Hepatocyte (in vitro differentiated cells): Measurements from ENCODE around the gene ALDH4A1.

Experiments
- CTCF ChIP-seq: fragments of 200-600 bp; sonication (generic); IDR thresholded peaks from 2 replicates; pipeline ENCODE4 v1.5.1; 2016; ENCODE audit warnings: antibody characterized with exemption, mild to moderate bottlenecking; ENCODE audit not compliant: poor library complexity
- EZH2 ChIP-seq: fragments of 200-600 bp; sonication (generic); IDR thresholded peaks from 2 replicates; pipeline ENCODE4 v1.6.1; 2016; ENCODE audit warnings: antibody characterized with exemption, mild to moderate bottlenecking, borderline replicate concordance
- EZH2phosphoT487 ChIP-seq: fragments of 200-600 bp; sonication (generic); IDR thresholded peaks from one replicate; pipeline ENCODE4 v1.6.1; 2018; ENCODE audit warnings: antibody characterized with exemption, mild to moderate bottlenecking, low read depth, moderate library complexity; ENCODE audit not compliant: unreplicated experiment, severe bottlenecking

- TF ChIP-seq CTCF: no peak
- TF ChIP-seq EZH2: no peak
- TF ChIP-seq EZH2phosphoT487: no peak
These were observed 21.8 kb downstream of the ALDH4A1 start for GRCh38 chr1:18880585-18880984.
